HL-60 (cell line): ENCODE data around the gene MCF2L2.

Source experiments
- DNase-seq, 2 experiments: peaks; one replicate each; pipeline ENCODE4 v3.0.0-alpha.2; 2010 to 2020; ENCODE audit warnings: low read depth in 1 of 2, low spot score in 1 of 2
- H3K27ac ChIP-seq: fragments of 250-450 bp; sonication (Bioruptor Pico); replicated peaks from 2 replicates; pipeline ENCODE4 v1.5.1; 2020; ENCODE audit warnings: mild to moderate bottlenecking, moderate library complexity
- H3K27me3 ChIP-seq: fragments of 250-450 bp; sonication (Bioruptor Pico); 2 replicates; pipeline ENCODE4 v1.5.1; 2021; ENCODE audit warnings: mild to moderate bottlenecking, moderate library complexity; ENCODE audit not compliant: insufficient read depth, poor library complexity, severe bottlenecking
- H3K4me3 ChIP-seq: replicated peaks from 2 replicates; pipeline ENCODE4 v1.5.1; 2011; ENCODE audit warnings: mild to moderate bottlenecking, control low read depth, low read length; ENCODE audit not compliant: insufficient read depth
- CTCF ChIP-seq: IDR thresholded peaks from one replicate; pipeline ENCODE4 v1.5.1; 2011; ENCODE audit warnings: low read length, control low read depth, inconsistent platforms; ENCODE audit not compliant: insufficient read depth
- GABPA ChIP-seq: IDR thresholded peaks from 2 replicates; pipeline ENCODE4 v1.6.1; 2012; ENCODE audit warnings: low read depth
- POLR2AphosphoS5 ChIP-seq: IDR thresholded peaks from 2 replicates; pipeline ENCODE4 v1.6.1; 2012; ENCODE audit warnings: low read depth
- REST ChIP-seq: IDR thresholded peaks from 2 replicates; pipeline ENCODE4 v1.6.1; 2012; ENCODE audit warnings: low read depth; ENCODE audit not compliant: insufficient replicate concordance
- SPI1 ChIP-seq: IDR thresholded peaks from 2 replicates; pipeline ENCODE4 v1.6.1; 2012; ENCODE audit warnings: low read depth, mild to moderate bottlenecking, borderline replicate concordance

The MCF2L2 gene

GRCh38 chr3:183259087-183259486, 169.3 kb downstream of the MCF2L2 start:
- H3K4me3 ChIP-seq: no peak overlapping the region
- no peaks in the 10 kb centered on the region for H3K27me3 ChIP-seq
- H3K27ac ChIP-seq: peak overlapping the region; percentile 92
- DNase-seq: no peak
- no peak for TF ChIP-seq GABPA
- TF ChIP-seq POLR2AphosphoS5: no peak
- TF ChIP-seq CTCF: no peak
- TF ChIP-seq SPI1: no peak
- no peak for TF ChIP-seq REST

- TF ChIP-seq REST: no peak
- 0 out of 2 replicates have a peak, but pooled peaks have one; percentile 32 for TF ChIP-seq POLR2AphosphoS5
- Histone ChIP-seq H3K27ac (peak overlapping the region; percentile 92), H3K27me3 (no peaks in the 10 kb centered on the region), H3K4me3 (peak overlapping the region; percentile 72)
- peak in 1 of 2 experiments; percentile 32 for DNase-seq
These were observed 173.1 kb downstream of the MCF2L2 start for GRCh38 chr3:183255348-183255730.

GRCh38 chr3:183254487-183255347, 173.7 kb downstream of the MCF2L2 start:
- H3K27ac ChIP-seq: peak overlapping the region; percentile 92
- DNase-seq: peak in 1 of 2 experiments; percentile 60

More at GRCh38 chr3:183254487-183255347, 173.7 kb downstream of the MCF2L2 start:
- TF ChIP-seq GABPA (no peak), REST (no peak), POLR2AphosphoS5 (peak; percentile 22; the same call in 1 of the 2 replicates), SPI1 (peak; percentile 60), CTCF (no peak)
- Histone ChIP-seq H3K4me3 (peak overlapping the region; percentile 72), H3K27me3 (no peaks in the 10 kb centered on the region)
